ENCODE results near the gene PAAF1.
"Not testable (repeated sequence)": the region's sequence is repeated elsewhere in the genome, so short reads cannot be mapped to it uniquely, and the experiment has no call there.

Gene PAAF1, protein sequence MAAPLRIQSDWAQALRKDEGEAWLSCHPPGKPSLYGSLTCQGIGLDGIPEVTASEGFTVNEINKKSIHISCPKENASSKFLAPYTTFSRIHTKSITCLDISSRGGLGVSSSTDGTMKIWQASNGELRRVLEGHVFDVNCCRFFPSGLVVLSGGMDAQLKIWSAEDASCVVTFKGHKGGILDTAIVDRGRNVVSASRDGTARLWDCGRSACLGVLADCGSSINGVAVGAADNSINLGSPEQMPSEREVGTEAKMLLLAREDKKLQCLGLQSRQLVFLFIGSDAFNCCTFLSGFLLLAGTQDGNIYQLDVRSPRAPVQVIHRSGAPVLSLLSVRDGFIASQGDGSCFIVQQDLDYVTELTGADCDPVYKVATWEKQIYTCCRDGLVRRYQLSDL

DNA sequence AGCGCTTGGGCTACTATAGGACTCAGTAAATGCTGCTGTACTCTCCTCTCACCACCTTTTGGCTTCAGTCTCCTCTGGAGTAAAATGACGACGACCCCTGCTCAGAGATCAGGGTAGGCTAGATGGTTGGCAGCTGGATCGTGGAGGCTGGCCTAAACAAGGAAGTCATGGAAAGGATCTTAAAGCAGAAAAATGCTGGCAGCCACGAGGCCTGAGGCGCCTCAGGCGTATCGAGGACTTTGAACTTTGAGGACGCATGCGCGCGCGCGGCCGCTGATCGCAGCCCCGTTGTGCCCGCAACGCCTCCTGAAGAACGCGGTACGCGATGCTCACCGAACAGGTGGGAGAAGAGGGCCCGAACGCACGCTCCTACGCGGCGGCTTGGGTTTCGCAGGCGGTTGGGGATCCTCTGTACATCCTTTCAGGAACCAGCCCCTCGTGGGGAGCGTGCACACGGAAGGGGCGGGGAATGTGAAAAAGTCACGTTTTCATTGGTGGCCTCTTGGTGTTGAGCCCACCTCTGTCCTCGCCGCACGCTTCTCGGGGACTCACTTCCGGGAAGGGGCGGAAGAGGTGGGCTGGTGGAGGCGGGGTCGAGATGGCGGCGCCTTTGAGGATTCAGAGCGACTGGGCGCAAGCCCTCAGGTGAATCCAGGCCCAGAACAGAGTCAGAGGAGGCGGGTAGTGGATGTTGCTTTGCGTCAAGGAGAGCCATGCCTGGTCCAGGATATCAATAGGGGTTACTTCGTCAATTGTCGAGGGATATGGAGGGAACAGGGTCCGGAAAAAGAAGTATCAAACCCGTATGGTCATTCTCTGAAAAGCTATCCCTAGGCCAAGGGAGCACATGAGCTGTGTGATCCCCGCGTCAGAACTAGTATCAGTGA is at the start of gene PAAF1, which contains the start of gene COA4:
Gene PAAF1, plus strand, starts transcription at position 576 of the 887 bp plus-strand sequence. Its CDS starts 23 bp downstream, at position 599.
Gene COA4, minus strand, starts transcription at position 423 of the 887 bp plus-strand sequence. CDS start 3,468 bp downstream, outside the sequence.
- DNase-seq = peak; percentile 93

DNA sequence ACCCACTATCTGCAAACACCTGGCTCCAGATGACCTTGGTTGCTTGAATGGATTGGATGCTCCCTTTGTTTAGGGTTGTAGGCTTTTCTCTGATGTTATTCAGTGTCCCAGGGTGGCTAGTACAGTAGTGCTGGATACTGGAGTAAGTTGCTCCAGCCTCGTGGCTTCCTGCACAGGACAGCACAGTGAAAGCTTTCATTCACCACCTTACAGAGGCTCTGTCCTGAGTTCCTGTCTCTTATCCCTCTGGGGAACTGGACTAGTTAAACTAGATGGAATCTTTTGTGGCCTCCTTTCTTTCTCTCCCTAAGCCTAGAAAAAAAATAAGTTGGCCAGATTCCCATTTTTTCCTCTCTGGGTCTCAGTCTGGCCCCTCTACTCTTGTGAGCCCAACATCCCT is 46.5 kb upstream of the PAAF1 start:
- DNase-seq = no peak

DNA sequence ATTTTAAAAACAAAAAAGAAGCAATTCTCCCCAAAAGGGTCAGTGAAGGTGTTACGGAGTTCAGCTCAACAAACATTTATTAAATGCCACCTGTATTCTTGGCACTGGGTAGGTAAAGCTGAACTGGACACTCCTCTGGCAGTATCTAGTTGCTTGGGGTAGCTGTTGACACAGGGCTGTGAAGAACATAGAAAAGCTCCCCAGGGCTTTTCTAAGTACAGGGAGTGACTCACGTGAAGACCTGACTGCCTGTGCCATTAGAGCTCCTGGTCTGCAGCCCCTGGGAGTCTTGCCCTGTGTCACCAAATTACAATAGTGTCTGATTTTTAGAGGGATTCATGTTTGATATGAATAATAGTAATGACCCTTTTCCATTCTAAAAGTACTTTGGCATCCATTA is 43.7 kb upstream of the PAAF1 start:
- no peak for DNase-seq

DNA sequence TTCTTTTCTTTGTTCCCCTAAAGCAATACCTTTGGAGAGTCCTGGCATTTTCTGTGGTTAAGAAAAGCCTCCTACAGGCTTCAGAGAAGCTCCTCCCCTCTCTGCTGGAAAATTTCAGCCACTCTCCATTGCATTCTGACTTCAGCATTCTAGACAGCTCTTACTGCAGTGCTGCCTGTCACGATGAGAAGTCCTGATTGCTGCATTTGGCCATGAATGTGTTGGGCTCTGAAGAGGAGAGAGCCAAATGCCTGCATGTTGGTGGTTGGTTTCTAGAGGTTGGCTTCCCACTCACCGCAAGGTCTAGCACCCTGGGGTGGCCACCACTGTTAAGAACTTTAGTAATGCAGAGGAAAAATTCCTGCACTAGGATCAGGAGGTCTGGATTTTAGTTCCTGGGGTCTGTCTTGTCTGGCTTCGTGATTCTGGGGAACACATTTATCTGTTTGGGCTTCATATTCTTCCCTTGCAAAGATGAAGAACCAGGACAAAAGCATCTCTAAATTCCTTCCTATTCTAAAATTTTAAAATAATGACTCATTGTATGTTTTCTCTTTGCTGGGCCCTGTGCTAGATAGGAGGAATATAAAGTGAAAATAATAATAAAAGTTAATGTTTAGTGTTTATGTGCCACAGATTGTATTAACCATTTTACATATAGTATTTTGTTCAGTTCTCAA is 38.2 kb upstream of the PAAF1 start:
- no peak for DNase-seq

DNA sequence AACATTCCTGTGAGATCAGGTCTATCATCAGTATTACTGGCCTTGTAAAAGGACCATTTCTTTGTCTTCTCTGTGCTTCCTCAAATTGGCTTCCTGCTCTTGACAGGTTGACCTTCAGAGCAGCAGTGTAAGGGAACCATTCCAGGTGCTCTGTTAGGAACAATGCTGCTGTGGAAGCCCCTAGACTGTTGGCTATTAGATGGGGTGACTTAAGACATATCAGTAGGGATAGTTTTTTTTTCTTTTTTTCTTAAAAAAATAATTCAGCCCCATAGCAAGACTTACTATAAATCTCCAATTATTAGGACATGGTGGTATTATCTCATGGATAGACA is 37.7 kb upstream of the PAAF1 start:
- DNase-seq = no peak

DNA sequence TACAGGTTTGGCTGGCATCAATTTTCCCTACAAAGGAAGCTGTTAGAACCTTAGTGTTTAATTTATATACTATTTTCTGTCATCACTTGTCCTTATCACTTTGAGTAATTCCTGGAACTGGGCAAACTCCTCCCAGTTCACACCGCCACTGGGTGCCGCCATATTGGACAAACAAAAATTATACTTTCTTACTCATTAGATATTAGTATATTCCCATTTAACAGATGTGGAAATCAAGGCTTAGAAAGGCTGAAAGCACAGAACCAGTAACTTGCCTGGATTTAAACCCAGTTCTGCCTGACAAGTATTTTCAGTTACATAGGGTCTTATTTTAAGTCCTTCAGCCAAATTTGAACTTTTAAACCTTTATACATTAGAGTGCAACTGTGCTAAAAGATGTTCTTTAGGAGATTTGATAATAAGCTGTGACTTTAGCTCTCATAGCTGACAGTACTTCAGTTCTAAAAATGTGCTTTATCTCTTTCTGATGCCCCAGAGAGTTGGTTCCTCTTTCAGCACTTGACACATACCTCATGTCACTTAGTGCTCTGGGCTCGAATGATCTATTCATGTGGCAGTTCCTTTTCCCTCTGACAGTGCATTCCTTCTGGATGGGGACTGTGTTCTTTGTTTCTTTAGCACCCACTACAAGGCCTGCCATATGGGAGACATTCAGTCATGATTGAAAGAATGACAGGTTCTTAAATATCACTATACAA is 25.6 kb upstream of the PAAF1 start:
- DNase-seq = no peak

DNA sequence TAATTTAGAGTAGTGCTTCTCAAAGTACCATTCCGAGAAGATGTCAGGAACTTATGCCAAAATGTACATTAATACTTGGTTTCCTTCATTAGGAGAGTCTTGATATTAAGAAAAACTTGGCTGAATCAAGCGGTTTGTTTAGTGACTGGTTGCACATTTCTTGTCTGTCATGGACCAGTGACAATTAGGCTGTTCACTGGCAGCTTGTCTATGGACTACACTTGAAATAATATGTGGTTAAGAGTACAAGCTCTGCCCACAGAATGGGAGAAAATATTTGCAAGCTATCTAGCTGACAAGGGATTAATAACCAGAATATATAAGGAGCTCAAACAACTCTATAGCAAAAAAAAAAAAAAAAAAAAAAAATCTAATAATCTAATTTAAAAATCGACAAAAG is 24.8 kb upstream of the PAAF1 start:
- DNase-seq = no peak

DNA sequence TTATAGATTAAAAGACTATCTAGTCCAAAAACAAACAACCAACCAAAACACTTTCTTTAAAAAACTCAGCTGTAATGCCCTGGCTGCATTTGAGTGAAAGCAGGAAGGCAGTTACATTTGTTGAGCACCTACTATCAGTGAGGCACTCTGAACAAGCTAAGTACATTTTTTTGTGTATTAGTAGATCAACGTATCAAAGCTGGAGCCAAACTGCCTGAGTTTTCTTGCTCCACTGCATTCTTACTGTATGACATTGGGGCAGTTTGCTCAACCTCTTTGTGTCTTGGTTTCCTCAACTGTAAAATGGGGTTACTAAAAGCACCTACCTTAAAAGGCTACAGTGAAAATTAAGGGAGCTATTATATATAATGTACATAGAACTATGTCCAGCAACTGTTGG is 22.1 kb upstream of the PAAF1 start:
- DNase-seq = no peak

DNA sequence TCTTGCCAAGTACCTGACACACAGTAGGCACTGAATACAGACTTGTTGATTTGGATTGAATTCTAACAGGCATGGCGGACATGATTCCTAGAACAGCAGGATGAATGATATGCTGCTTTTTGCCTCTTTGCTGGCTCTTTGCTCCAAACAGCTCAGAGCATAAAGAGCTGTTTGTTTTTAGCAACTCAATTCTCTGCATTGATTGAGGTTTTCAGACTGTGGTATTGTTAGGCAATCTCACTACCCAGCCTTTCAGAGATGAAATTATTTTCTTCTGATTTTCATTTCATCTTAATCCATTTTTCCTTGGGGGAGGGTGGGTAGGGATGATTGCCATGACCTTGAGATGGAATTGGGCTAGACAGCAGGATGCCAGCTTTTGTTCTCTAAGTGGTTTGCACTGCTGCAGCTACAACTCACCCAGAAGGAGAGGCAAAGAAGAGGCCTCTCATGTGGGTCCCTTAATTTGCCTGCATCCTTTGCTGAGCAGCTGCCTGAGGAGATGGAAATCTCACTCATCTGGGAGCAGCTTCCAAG is 20.7 kb upstream of the PAAF1 start:
- no peak for DNase-seq

DNA sequence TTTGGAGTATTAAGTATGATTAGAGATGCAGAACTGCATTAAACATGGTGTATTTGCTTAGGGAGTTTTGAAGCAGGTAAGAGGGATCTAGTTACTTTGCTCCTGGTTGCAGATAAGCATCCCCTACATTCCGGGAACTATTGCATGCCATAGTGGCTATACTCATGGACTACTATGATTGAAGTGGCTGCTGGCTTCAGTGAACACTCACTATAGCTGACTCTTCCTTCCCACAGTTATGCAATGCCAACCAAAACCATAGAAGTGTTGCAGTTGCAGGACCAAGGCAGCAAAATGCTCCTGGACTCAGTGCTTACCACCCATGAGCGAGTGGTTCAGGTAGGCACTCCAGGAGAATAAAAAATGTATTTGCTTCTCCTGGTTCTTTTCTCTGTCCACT is 17.1 kb upstream of the PAAF1 start:
- DNase-seq = no peak

DNA sequence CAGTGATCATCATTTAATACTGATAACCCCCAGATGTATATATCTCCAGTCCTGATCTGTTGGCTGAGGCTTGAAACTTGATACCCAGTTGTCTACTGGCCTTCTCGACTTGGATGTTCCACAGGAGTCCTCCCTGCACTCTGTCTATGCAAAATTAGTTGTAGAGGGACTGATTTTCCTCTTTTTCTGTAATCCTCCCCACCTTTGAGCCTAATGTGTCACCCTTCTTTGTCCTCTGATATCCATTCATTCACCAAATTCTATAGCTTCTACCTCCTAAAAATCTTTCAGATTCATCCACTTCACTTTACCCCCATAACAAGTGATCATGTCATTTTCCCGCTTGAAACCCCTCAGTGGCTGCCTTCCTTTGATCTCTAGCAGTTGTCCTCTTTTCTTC is 16.6 kb upstream of the PAAF1 start:
- DNase-seq = no peak

DNA sequence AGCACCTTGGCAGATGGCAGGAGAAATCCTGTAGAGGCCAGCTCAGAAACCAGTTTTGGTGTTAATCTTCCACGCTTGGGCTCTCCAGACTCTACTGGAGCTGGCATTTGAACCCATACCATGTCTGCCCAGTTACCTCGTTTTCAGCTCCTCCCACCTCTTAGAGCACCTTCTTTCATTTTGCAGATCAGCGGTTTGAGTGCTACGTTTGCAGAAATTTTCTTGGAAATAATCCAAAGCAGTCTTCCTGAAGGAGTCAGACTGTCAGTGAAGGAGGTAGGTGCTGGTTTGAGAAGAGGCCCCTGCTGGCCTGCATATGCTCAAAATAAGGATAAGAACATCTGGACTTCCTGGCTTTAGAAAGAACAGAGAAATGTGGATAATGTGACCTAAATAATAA is 13.8 kb upstream of the PAAF1 start:
- no peak for DNase-seq

DNA sequence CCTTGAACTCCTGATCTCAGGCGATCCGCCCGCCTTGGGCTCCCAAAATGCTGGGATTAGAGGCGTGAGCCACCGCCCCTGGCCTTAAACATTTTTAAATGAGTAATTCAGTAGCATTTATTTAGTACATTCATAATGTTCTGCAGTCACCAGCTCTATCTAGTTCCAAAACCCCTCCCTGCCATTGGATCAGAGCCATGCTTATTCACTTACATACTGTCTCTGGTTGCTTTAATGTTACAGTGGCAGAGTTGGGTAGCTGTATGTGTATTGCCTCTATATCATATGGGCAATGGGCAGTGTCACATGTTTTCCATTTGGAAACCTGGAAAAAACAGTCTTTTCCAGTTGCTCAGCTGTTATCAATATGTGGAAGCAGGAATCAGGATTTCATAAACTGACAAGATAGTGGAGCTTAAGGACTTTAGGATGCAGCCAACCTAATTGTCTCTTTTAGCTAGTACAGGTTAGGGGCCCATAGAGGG is 10.7 kb upstream of the PAAF1 start:
- DNase-seq = no peak

DNA sequence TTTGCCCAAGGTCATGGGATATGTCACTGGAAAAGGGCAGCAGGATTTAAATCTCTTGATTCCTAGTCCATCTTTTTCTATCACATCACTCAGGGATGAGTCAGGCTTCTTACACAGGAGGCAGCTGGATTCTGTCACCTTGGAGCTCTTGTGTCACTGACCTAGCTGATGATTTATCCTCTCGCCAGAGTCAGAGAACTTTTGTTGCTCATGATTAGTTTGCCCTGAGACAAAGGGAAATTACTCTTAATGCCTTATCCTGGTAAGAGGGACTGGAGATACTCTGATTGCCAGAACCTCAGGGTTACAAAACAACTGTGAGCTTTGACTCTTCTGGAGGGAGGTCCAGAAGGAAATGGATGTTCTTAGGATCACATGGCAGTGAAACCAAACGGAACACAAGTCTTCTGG is 10.2 kb upstream of the PAAF1 start:
- no peak for DNase-seq

DNA sequence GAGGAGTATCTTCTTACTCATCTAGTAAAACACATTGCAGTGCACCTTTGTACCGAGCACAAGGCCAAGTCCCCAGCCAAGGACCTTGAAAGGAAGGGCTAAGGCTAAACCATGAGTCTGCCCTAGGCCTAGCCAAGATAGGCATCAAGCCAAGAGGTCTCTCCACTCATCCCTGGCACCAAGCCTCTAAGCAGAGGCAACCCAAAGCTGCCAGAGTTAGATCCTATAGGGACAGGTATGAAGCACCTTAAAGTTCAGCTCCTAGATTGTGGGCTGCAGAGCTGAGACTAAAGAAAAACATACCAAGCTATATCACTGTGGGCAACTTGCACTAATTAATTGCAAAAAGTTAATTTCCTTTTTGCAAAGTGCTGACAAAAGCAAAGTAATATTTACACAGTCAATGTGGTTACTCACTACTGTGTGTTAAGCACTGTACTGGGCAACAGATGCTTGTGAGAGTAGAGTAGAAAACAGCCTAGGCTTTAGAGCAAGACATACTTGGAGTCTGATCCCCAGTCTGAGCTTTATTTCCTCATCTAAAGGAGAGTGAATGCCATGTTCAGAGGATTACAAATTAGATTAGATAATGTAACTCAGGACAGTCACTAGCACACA is 7.4 kb upstream of the PAAF1 start:
- DNase-seq = no peak

DNA sequence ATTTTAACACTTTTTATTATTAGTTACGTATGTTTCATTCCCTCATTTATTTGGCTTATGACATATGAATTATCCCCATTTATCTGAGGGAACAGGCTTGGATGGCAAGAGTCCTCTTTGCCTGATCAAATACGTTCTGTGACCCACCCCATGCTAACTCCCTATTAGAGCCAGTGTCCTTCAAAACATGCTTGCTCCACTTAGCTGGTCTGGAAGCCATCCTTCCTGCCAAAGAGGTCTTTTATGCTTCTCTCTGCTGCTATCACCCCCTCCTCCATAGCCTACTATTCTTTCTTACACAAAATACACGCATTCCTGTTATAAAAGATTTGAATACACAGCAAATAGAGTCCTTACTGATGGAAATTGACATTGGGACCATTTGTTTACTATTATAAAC is 6.5 kb upstream of the PAAF1 start:
- no peak for DNase-seq

DNA sequence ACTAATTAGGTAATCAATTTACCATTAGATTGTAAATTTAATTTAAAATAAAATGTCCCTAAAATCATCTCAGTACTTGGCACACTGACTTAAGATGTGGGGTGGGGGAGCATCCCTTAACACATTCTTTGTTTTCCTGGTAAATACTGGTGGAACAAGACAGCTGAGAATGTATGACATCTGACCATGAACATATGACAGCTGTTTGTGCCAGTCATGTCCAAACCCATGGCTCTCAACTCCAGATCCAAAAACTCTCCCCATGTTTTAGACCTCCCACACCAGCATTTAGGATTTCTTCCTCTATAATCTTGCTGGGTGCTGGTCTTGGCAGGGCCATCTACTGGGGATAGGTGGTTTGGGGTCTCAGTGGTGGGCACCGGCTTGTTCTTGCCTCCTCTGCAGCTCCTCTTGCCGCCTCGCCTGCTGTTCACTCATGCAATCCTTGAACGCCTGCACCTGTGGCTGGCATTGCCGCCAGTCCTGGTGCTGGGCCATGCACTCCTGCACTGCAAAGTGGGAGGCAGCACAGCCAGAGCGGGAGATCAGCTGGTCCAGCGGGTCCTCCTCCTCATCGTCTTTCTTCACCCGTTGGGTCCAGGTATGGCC is 3.9 kb upstream of the PAAF1 start:
- DNase-seq = no peak

DNA sequence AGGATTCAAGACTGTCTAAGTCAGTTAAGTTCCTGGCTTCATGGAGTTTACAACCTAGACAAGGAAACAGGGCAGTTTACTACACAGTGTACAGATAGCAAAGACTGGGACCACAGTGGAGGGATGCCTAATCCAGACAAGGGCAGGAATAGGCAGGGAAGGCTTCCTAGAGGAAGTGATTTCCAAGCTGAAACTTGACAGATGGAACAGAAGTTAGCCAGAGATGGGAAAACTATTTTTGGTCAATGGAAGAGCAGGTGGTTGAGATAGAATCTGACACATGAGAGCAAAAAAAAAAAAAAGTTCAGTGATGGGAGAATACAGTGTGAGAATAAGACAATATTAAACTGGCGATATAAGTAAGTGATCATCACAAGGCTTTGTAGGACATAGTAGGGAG is 1.4 kb upstream of the PAAF1 start:
- no peak for DNase-seq

DNA sequence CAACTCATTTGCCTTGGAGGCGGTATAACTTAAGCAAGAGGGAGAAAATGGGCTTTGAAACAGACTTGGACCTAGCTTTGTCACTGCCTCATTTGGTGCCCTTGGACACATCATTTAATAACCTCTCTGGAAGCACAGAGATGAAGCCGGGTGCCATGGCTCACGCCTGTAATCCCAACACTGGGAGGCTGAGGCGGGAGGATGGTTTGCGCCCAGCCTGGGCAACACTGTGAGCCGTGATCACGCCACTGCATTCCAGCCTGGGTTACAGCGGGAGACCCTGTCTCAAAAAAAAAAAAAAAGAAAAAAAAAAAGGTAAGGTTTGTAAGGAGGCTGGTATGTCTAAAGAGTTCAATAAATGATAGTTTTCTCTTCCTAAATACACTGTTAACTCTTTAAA is 959 bp upstream of the PAAF1 start:
- DNase-seq = no peak

DNA sequence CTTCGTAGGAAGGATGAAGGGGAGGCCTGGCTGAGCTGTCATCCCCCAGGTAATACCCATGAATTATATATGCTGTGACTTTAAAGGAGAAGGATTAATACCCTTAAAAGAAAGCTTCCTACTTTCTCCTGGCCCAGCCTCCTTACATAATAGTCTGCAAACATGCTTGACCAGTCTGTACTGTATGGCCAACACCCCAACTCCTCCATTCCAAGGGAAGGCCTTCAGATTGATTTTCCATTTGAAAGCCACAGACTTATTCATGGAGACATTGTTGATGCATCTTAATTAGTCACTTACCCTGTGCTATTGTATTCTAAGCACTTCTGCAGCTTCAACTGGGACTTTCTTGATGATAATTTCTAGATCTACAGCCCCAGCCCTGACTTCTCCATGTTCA is 2.0 kb downstream of the PAAF1 start:
- no peak for DNase-seq

DNA sequence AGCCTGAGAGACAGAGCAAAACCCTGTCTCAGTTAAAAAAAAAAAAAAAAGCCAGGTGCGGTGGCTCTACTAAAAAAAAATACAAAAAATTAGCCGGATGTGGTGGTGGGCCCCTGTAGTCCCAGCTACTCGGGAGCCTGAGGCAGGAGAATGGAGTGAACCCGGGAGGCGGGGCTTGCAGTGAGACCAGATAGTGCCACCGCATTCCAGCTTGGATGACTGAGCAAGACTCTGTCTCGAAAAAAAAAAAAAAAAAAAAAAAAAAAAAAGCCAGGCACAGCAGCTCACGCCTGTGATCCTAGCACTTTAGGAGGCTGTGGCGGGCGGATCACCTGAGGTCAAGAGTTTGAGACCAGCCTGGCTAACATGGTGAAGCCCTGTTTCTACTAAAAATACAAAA is 3.6 kb downstream of the PAAF1 start:
- not testable (repeated sequence) for DNase-seq

DNA sequence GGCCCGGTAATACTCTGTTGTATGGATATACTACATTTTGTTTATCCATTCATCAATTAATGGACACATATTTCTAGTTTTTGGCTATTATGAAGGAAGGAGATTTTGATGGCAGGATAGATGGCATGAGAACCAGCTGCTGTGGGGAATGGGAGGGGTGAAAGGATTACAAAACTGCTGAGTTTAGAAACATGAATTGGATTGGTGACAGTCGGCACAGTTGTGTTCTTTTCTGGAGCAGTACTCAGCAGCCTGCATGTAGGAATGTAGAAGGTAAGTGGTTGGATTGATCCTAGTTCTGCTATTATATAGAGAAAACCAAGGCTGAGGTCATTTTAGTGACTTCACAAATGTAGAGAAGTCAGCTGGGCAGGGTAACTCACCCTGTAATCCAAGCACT is 7.1 kb downstream of the PAAF1 start:
- no peak for DNase-seq
